ENCODE measurements around the gene GATA5.
"Not testable (repeated sequence)": the region's sequence is repeated elsewhere in the genome, so short reads cannot be mapped to it uniquely, and the experiment has no call there.

Gene GATA5

GRCh38 chr20:62504323-62504722, 28.5 kb upstream of the GATA5 start:
- DNase-seq (ENCODE audit: low spot score) = no peak

DNA sequence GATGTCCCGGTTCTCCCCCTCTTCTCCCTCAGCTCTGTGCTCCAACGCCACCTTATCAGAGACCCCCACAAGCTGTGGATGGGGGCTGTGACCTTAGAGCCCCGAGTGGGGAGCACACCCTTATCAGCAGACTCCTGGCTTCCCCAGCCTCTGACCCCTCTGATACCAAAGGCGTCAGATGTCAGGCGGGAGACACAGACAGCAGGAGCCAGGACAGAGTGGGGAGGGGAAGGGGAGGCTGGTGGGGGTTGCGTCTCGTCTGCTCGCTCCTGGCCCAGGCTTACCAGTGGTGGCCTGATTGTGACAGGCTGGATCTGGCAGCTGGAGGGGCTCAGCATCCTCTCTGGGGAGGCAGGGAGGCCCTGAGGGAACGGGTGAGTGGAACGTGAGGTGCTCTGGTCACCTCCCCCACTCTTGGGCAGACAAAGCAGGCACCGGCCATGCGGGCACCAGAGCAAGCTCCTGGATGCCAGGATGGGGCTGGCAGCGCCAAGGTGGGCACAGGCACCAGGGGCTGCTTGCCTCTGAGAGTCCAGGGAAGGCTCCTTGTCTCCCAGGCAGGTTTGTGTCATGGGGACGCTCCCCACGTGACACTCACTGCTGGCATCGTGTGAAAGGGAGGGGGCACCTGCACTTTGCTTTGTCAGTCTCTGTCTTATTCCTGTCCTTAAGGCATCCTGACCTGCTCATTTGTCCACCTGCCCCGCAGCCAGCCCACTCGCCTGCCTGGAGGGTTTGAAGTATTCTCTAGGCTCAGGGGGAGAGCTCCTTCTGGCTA, 27.8 kb upstream of the GATA5 start:
- DNase-seq (ENCODE audit: low spot score) = no peak

DNA sequence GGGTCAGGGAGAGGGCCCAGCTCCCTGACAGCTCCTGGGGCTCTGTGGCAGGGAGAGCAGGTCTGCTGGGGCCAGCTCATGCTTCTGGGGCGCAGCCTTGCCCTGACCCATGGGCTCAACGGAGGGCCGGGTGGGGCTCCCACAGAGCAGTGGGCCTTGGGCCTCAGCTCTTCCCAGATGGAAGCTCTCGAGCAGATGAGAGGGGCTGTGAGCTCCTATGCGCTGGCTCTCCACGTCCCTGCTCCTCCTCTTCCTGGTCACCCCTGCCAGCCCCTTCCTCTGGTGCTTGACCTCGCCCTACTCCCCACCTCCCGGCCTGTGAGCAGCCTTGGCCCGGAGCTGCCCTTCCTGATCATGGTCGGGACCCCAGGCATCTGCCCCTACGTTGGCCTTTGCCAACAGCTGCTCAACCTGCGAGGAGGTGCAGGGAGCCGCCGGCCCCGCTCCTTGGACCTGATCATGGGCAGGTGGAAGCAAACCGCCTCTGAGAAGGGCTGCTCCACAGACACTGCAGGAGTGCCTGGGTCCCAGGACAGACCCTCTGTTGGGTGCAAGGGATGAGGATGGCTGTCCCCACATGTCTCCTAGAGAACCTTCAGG, 26.8 kb upstream of the GATA5 start:
- DNase-seq (ENCODE audit: low spot score) = no peak

DNA sequence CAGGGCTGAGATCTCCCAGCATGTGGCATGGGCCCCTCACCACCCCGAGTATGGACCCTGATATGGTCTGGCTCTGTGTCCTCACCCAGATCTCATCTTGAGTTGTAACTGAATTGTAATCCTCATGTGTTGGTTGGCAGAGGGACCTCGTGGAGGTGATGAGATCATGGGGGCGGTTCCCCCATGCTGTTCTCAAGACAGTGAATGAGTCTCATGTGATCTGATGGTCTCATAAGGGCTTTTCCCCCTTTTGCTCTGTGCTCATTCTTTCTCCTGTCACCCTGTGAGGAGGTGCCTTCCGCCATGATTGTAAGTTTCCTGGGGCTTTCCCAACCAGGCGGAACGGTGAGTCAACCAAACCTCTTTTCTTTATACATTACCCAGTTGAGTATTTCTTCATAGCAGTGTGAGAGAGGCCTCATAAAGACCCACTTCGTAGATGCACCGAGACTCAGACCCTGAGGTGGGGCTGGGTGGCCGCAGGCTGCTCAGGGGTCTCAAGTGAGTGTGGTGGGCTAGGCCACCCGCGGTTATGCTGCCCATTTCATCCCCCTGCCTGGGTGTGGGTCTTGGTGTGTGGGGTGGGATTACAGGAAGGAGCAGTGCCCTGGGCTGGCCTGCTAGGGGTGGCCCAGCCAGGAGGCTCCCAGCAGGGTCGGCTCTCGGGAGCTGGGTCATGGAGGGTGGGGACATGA, 26.2 kb upstream of the GATA5 start:
- no peak for DNase-seq (ENCODE audit: low spot score)

DNA sequence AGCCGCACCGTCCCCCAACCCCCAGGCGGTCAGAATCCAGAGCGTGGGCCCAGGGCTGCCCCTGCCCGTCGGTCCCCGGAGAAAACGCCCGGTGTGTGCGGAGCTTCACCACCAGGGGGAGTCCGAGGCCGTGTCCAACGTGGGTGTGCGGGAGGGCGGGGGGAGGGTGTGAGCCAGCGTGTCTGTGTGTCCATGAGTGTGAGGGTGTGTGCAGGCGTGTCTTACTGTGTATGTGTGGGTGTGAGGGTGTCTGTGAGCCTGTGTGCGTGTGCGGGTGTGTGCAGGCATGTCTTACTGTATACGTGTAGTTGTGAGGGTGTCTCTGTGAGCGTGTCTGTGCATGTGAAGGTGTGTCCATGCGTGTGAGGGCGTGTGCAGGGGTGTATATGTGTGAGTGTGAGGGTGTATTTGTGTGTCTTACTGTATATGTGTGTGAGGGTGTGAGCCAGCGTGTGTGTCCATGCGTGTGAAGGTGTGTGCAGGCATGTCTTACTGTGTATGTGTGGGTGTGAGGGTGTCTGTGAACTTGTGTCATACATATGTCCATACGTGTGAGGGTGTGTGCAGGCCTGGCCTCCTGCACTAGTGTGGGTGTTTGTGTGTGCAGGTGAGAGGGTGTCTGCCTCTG, 24.6 kb upstream of the GATA5 start:
- DNase-seq (ENCODE audit: low spot score) = peak; percentile 96

DNA sequence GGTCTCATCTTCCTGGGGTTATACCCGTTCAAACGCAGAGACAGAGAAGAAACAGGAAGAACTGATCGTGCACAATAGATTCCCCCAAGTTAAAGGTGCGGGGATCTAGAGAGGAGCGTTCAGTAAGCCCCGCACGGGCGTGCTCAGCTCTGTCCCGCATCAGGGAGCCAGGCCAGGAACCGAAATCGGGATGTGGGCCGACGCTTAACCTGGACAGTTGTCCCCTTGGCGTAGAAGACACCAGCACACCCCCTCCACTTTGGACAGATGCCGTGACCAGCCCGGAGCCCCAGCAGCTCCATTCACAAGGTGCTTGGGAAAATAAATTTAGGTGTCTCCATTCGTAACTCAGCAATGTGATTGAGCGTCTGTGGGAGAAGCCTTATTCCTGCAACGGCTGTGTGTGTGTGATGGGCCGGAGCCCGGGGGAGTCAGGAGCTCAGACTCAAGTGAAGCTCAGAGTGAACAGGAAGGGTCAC, 24.0 kb upstream of the GATA5 start:
- DNase-seq (ENCODE audit: low spot score) = no peak

- DNase-seq (ENCODE audit: low spot score) = no peak
Measured at GRCh38 chr20:62498874-62499273, 23.1 kb upstream of the GATA5 start.

DNA sequence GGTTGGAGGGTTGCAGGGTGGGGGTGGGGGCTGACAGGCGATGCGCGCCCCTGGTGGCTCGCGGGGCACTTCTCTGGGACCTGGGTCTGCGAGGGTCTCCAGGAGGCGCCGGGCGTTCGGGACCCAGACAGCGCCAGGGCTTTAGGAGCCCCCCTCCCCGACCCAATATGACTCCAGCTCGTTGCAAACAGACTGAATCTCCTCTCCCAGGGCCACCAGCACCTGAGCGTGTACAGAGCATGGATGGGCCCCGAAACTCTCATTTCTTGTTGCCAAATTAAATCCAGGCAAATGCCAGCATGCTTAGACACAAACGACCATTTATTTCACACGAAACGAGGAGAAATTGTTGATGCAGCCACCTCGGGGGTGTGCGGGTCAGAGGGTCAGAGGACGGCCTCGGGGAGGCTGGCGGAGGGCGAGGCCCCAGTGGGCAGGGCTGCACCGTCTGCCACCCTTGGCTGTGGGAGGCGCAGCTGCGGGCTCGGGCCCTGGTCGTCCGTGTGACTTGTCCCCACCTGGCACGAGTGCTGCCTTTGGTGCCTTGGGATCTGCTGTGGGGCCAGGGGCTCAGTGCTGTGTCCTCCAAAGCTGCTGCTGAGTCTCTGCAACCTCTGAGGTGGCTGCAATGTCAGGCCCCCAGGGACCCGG, 20.9 kb upstream of the GATA5 start:
- DNase-seq (ENCODE audit: low spot score) = peak; percentile 93

- DNase-seq (ENCODE audit: low spot score) = no peak
Measured at GRCh38 chr20:62495749-62496567, 20.2 kb upstream of the GATA5 start.

- no peak for DNase-seq (ENCODE audit: low spot score)
Measured at GRCh38 chr20:62494980-62495748, 19.4 kb upstream of the GATA5 start.

DNA sequence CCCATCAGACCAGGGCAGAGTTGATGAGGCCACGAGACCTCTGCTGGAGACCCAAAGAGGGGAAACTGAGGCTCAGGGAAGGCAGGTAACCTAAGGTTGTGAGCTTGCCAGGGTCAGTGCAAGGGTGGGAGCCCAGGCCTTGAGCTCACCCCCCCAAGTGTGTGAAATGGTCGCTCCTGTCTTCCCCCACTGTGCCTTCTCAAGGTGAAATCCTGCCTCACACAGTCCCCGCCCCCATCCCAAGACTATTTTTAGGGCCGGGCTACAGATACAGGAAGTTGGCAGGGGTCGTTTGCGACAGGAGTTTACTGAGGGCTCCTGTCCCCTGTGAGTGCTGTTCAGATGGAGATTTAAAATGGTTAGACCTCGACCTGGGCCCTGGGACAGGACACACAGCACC, 18.7 kb upstream of the GATA5 start:
- no peak for DNase-seq (ENCODE audit: low spot score)

DNA sequence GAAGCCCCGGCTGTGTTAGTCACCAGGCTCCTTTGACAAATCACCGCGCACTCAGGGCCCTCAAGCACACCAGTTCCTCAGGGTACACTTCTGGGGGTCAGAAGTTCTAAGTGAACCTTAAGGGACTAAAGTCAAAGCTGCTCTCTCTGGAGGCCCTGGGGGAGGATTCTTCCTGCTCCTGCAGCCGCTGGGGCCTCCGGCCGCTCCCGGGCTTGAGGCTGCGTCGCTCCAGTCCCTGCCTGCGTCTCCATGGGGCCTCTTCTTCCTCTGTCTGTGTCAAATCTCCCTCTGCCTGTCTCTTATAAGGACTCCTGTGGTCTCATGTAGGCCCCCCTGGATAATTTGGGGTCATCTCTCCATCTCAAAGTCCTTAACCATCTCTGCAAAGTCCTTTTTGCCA, 18.1 kb upstream of the GATA5 start:
- no peak for DNase-seq (ENCODE audit: low spot score)

DNA sequence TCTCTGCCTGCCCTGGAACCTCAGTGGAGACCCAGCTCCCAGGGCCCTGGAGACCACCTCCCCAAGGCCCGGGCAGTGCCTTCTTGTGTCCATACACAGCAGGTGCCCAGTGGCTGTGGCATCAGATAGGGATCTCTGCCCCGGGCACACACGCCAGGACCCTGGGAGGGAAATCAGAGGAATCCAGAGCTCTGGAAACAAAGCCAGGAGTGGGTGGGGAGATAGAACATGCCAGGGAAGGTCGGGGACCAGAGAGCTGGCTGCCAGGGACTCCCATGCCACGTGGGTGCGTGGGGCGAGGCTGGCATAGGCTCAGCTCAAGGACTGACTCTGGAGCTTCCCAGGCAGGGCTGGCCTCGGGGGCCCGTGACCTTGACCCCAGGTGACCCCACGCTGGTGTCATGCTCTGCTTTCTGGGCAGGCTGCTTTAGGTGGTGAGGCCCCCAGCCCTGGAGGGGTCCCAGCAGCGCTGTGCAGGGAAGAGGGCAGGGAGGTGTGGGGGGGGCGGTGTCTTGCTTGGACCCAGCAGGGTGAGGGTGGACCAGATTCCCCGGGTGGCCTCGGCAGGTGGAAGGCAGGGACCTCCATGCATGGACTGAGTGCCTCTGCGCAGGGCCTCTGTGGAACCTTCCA, 17.6 kb upstream of the GATA5 start:
- DNase-seq (ENCODE audit: low spot score) = no peak

GRCh38 chr20:62492711-62493110, 16.9 kb upstream of the GATA5 start:
- DNase-seq (ENCODE audit: low spot score) = no peak

- not testable (repeated sequence) for DNase-seq (ENCODE audit: low spot score)
Measured at GRCh38 chr20:62490783-62491182, 15.0 kb upstream of the GATA5 start.

GRCh38 chr20:62489932-62490263, 14.1 kb upstream of the GATA5 start:
- no peak for DNase-seq (ENCODE audit: low spot score)

DNA sequence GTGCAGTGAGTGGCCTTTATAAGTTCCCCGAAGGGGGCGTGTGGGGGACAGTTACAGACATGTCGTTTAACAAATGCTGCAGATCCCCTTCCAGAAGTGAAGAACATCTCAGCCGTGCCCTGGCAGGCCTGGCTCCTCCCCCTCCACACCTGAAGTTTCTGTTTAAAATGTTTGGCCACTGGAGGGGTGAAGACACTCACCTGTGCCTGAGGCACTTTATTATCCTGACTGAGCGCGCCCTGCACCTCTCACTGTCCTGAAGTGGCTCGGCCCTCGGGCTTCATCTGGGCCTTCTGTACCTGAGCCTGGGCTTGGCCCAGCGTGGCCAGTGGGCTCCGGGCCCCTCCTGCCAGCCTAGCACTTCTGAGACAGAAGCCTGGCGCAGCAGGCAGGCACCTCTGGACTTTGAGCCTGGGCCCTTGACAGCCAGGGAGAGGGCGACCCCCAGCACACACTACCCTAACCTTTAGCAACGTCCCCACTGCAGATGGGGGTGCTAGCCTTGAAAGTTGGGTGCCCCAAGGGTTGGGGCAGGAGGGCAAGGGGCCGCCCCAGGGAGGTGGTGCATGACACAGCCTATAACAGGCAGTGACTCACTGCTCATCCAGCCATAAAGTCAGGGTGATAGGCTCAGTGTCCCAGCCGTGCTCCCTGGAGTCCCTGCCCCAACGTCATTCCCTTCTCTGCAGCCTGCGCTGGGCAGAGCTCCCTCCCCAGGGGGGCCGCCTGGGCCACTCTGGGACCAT, 13.6 kb upstream of the GATA5 start:
- DNase-seq (ENCODE audit: low spot score) = no peak

GRCh38 chr20:62488470-62488869, 12.7 kb upstream of the GATA5 start:
- no peak for DNase-seq (ENCODE audit: low spot score)

GRCh38 chr20:62487561-62488354, 12.0 kb upstream of the GATA5 start:
- no peak for DNase-seq (ENCODE audit: low spot score)
